BJ (cell line): Measurements from ENCODE around the gene CFAP54. TPM values are rescaled to one million over a fixed set of nuclear protein-coding genes. Genes with fewer than 3 reads are reported as not detected.
"Not testable (repeated sequence)": the region's sequence is repeated elsewhere in the genome, so short reads cannot be mapped to it uniquely, and the experiment has no call there.

Experiments
- CTCF ChIA-PET: fragments of 350-600 bp; formaldehyde crosslinking; extraction: SDS; loops from one replicate; lab custom pipeline; 2021; ENCODE audit warnings: antibody characterized with exemption, inconsistent platforms; lab: Yijun Ruan, JAX
- POLR2A ChIA-PET: fragments of 300-600 bp; sonication (Branson Sonifier 250); formaldehyde crosslinking; extraction: SDS; loops from one replicate; lab custom pipeline; 2021; ENCODE audit warnings: antibody characterized with exemption; lab: Charles Lee
- DNase-seq: peaks from one replicate; pipeline ENCODE4 v3.0.0-alpha.2; 2011; ENCODE audit warnings: low read depth
- H3K27me3 ChIP-seq: 2 replicates; pipeline ENCODE4 v1.6.0; 2011; ENCODE audit warnings: low read length; ENCODE audit not compliant: control insufficient read depth, insufficient read depth
- H3K36me3 ChIP-seq: 2 replicates; pipeline ENCODE4 v1.5.1; 2011; ENCODE audit warnings: low read length; ENCODE audit not compliant: control insufficient read depth, insufficient read depth
- H3K4me3 ChIP-seq: 2 replicates; pipeline ENCODE4 v1.5.1; 2011; ENCODE audit warnings: low read depth, mild to moderate bottlenecking, control low read depth, low read length
- CTCF ChIP-seq: IDR thresholded peaks from 2 replicates; pipeline ENCODE4 v1.5.1; 2011; ENCODE audit warnings: low read depth, mild to moderate bottlenecking, control low read depth, inconsistent platforms, low read length, moderate library complexity; ENCODE audit not compliant: insufficient read depth
- polyA plus RNA-seq: library from polyadenylated mRNA; depleted of rRNA; stranded (reverse); fragments of >200 nt; gene quantifications from 2 replicates; pipeline ENCODE4 v1.2.3, GENCODE V29; 2011

Gene CFAP54
- polyA plus RNA-seq, 1 experiment, result 0.38 TPM

GRCh38 chr12:96457191-96457930, 32.0 kb upstream of the CFAP54 start:
- DNase-seq, result no peak
- no peaks in the 10 kb centered on the region for H3K36me3 ChIP-seq
- ChIA-PET CTCF (interaction anchor here (1.2 kb wide), 1 partner anchor 20 kb away, joined by 3 read pairs; no protein-coding TSS in a partner anchor), POLR2A (no interaction called here)
- H3K27me3 ChIP-seq, result no peaks in the 10 kb centered on the region
- no peak overlapping the region for H3K4me3 ChIP-seq
- TF ChIP-seq CTCF, result no peak

- H3K27me3 ChIP-seq, H3K36me3 ChIP-seq, POLR2A ChIA-PET, DNase-seq, H3K4me3 ChIP-seq: not testable (repeated sequence)
- CTCF ChIA-PET, result interaction anchor here (0.7 to 1.2 kb wide), 3 partner anchors 21 to 54 kb away, joined by 3 read pairs; no protein-coding TSS in a partner anchor
Observed at GRCh38 chr12:96459281-96459680, 30.1 kb upstream of the CFAP54 start.

GRCh38 chr12:96462571-96463280, 26.7 kb upstream of the CFAP54 start:
- POLR2A ChIA-PET, result no interaction called here
- no peak for TF ChIP-seq CTCF

GRCh38 chr12:96465896-96466295, 23.5 kb upstream of the CFAP54 start:
- POLR2A ChIA-PET, result no interaction called here
- H3K4me3 ChIP-seq, result no peak overlapping the region
- H3K27me3 ChIP-seq, result no peaks in the 10 kb centered on the region
- DNase-seq, result no peak
- no peaks in the 10 kb centered on the region for H3K36me3 ChIP-seq
- no peak for TF ChIP-seq CTCF
- CTCF ChIA-PET, result interaction anchor here (0.6 to 2.1 kb wide), 5 partner anchors 18 to 425 kb away, joined by 3 to 11 read pairs (median 4); partner anchors contain the start of gene CFAP54

More at GRCh38 chr12:96462571-96463280, 26.7 kb upstream of the CFAP54 start:
- CTCF ChIA-PET, result interaction anchor here (1.0 to 1.3 kb wide), 2 partner anchors 24 to 26 kb away, joined by 3 to 7 read pairs; partner anchors contain the start of gene CFAP54
- Histone ChIP-seq H3K27me3 (no peaks in the 10 kb centered on the region), H3K36me3 (no peaks in the 10 kb centered on the region), H3K4me3 (no peak overlapping the region)
- DNase-seq, result no peak

- Histone ChIP-seq H3K36me3 (no peaks in the 10 kb centered on the region), H3K4me3 (no peak overlapping the region), H3K27me3 (no peaks in the 10 kb centered on the region)
- DNase-seq, result no peak
- CTCF ChIA-PET, result interaction anchor here (1.4 to 2.1 kb wide), 2 partner anchors 22 to 66 kb away, joined by 5 to 11 read pairs; partner anchors contain the start of gene CFAP54
- no peak for TF ChIP-seq CTCF
- POLR2A ChIA-PET, result no interaction called here
Observed at GRCh38 chr12:96466939-96467751, 22.2 kb upstream of the CFAP54 start.
